Measurements from ENCODE around the gene POU6F1.
"Not testable (repeated sequence)": the region's sequence is repeated elsewhere in the genome, so short reads cannot be mapped to it uniquely, and the experiment has no call there.

Gene POU6F1

GRCh38 chr12:51217968-51218606 is at the start of gene POU6F1:
TSS of gene POU6F1 (minus strand) at chr12:51218062. CDS start at chr12:51206836, 11,226 bp downstream.
- DNase-seq: peak; percentile 88

- no peak for DNase-seq
Observed at GRCh38 chr12:51265024-51265423, 47.2 kb upstream of the POU6F1 start.

- no peak for DNase-seq
Observed at GRCh38 chr12:51264297-51264696, 46.4 kb upstream of the POU6F1 start.

- no peak for DNase-seq
Observed at GRCh38 chr12:51263341-51263740, 45.5 kb upstream of the POU6F1 start.

- DNase-seq: no peak
Observed at GRCh38 chr12:51262758-51263177, 44.9 kb upstream of the POU6F1 start.

GRCh38 chr12:51259600-51259999 is 41.7 kb upstream of the POU6F1 start:
- not testable (repeated sequence) for DNase-seq

- DNase-seq: no peak
Observed at GRCh38 chr12:51254536-51254935, 36.7 kb upstream of the POU6F1 start.

GRCh38 chr12:51253276-51253675 is 35.4 kb upstream of the POU6F1 start:
- no peak for DNase-seq

- no peak for DNase-seq
Observed at GRCh38 chr12:51247523-51248206, 29.8 kb upstream of the POU6F1 start.

GRCh38 chr12:51246254-51246853 is 28.5 kb upstream of the POU6F1 start:
- no peak for DNase-seq

GRCh38 chr12:51245476-51246253 is 27.8 kb upstream of the POU6F1 start:
- no peak for DNase-seq

GRCh38 chr12:51244269-51244668 is 26.4 kb upstream of the POU6F1 start:
- no peak for DNase-seq

GRCh38 chr12:51242876-51243275 is 25.0 kb upstream of the POU6F1 start:
- DNase-seq: no peak

- no peak for DNase-seq
Observed at GRCh38 chr12:51242120-51242519, 24.3 kb upstream of the POU6F1 start.

- DNase-seq: no peak
Observed at GRCh38 chr12:51240971-51241370, 23.1 kb upstream of the POU6F1 start.

GRCh38 chr12:51238510-51239334 is 20.9 kb upstream of the POU6F1 start, which contains the start of gene DAZAP2:
TSS of gene DAZAP2 (plus strand) at chr12:51238826. CDS start at chr12:51238908, 82 bp downstream.
- DNase-seq: peak; percentile 86

- DNase-seq: no peak
Observed at GRCh38 chr12:51238037-51238509, 20.2 kb upstream of the POU6F1 start.

GRCh38 chr12:51234530-51234929 is 16.7 kb upstream of the POU6F1 start:
- DNase-seq: no peak

GRCh38 chr12:51232642-51233041 is 14.8 kb upstream of the POU6F1 start:
- DNase-seq: no peak

- DNase-seq: no peak
Observed at GRCh38 chr12:51229116-51229809, 11.4 kb upstream of the POU6F1 start.

- no peak for DNase-seq
Observed at GRCh38 chr12:51227962-51228361, 10.1 kb upstream of the POU6F1 start.

- DNase-seq: not testable (repeated sequence)
Observed at GRCh38 chr12:51227112-51227511, 9.2 kb upstream of the POU6F1 start.
